ENCODE results near the gene COMT. TPM values are rescaled to one million over a fixed set of nuclear protein-coding genes. Genes with fewer than 3 reads are reported as not detected.

Gene COMT
- total RNA-seq, 1 experiment from 2014 or later: 30.8 TPM

DNA sequence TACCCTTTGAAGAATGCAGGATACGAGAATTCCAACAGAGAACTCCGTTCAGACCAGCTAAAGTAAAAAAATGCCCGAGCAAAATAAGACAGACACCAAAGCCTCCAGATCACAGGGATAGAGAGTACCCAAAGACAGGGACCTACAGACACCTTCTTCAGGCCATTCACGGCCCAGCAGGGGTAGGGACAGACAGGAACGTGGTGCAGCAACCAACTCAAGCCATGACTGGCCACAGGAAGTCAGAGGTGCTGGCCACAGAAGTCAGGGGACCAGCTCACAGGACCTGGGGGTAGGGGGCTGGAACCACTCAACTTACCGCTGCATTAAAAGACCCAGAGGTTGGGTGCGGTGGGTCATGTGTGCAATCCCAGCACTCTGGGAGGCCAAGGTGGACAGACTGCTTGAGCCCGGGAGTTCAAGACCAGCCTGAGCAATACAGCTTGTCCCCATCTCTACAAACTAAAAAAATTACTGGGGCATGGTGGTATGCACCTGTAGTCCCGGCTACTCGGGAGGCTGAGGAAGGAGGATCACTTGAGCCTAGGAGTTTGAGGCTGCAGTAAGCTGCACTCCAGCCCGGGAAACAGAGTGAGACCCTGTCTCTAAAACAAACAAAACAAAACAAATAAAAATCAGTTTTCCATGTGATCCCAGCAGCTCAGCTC lies 39.9 kb upstream of the COMT start:
- H3K9me3 Mint-ChIP-seq: no peaks in the 10 kb centered on the region
- H3K27ac Mint-ChIP-seq: no peak overlapping the region
- H3K36me3 Mint-ChIP-seq: no peaks in the 10 kb centered on the region
- TF ChIP-seq GRHL2 (CRISPR knock-in tag; IDR thresholded peaks at IDR 0.05; ENCODE audit: insufficient replicate concordance, severe bottlenecking) (no peak), AFF4 (CRISPR knock-in tag; IDR thresholded peaks at IDR 0.05; ENCODE audit: borderline replicate concordance) (no peak)
- TF ChIP-seq, protein P1, sequence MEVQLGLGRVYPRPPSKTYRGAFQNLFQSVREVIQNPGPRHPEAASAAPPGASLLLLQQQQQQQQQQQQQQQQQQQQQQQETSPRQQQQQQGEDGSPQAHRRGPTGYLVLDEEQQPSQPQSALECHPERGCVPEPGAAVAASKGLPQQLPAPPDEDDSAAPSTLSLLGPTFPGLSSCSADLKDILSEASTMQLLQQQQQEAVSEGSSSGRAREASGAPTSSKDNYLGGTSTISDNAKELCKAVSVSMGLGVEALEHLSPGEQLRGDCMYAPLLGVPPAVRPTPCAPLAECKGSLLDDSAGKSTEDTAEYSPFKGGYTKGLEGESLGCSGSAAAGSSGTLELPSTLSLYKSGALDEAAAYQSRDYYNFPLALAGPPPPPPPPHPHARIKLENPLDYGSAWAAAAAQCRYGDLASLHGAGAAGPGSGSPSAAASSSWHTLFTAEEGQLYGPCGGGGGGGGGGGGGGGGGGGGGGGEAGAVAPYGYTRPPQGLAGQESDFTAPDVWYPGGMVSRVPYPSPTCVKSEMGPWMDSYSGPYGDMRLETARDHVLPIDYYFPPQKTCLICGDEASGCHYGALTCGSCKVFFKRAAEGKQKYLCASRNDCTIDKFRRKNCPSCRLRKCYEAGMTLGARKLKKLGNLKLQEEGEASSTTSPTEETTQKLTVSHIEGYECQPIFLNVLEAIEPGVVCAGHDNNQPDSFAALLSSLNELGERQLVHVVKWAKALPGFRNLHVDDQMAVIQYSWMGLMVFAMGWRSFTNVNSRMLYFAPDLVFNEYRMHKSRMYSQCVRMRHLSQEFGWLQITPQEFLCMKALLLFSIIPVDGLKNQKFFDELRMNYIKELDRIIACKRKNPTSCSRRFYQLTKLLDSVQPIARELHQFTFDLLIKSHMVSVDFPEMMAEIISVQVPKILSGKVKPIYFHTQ (CRISPR knock-in tag; IDR thresholded peaks at IDR 0.05): no peak
- peaks cover 11% of the 10 kb centered on the region for H3K4me1 Mint-ChIP-seq
- DNase-seq (ENCODE audit: low spot score) (no peak), ATAC-seq (no peak)
- CTCF ChIA-PET: interaction anchor here (0.8 to 6.3 kb wide), 5 partner anchors 8 to 171 kb away, joined by 3 to 56 read pairs (median 6); no protein-coding TSS in a partner anchor
- H3K4me3 Mint-ChIP-seq: no peak overlapping the region
- no peaks in the 10 kb centered on the region; the same call in 1 of the 2 replicates for H3K27me3 Mint-ChIP-seq (ENCODE audit: low read depth)
- POLR2A ChIA-PET: no interaction called here

- Mint-ChIP-seq H3K27me3 (ENCODE audit: low read depth) (no peaks in the 10 kb centered on the region; the same call in 1 of the 2 replicates), H3K27ac (no peak overlapping the region), H3K4me3 (no peak overlapping the region), H3K36me3 (no peaks in the 10 kb centered on the region), H3K9me3 (no peaks in the 10 kb centered on the region), H3K4me1 (peaks cover 11% of the 10 kb centered on the region)
- no peak for DNase-seq (ENCODE audit: low spot score)
- CTCF ChIA-PET: interaction anchor here (0.9 to 6.3 kb wide), 8 partner anchors 10 to 178 kb away, joined by 3 to 56 read pairs (median 5); no protein-coding TSS in a partner anchor
- POLR2A ChIA-PET: no interaction called here
- no peak for ATAC-seq
- TF ChIP-seq ZNF532 (CRISPR knock-in tag; IDR thresholded peaks at IDR 0.05; ENCODE audit: borderline replicate concordance) (no peak), GABPB1 (CRISPR knock-in tag; IDR thresholded peaks at IDR 0.05) (no peak), ZMAT4 (CRISPR knock-in tag; IDR thresholded peaks at IDR 0.05) (no peak), ERG (CRISPR knock-in tag; IDR thresholded peaks at IDR 0.05) (no peak)
These were observed 39.3 kb upstream of the COMT start for GRCh38 chr22:19902245-19902715.

All from WTC11 (cell line).